Activated CD4-positive, alpha-beta T cell treated with anti-CD3 and anti-CD28 coated beads, Interleukin-2, amount 10 ng/mL, durations not matched to agents 24 days and 14 days (primary cell): Measurements from ENCODE around the gene HOXD8. TPM values are rescaled to one million over a fixed set of nuclear protein-coding genes. Genes with fewer than 3 reads are reported as not detected.

Experiments
- DNase-seq: peaks from one replicate; pipeline ENCODE4 v3.0.0; 2022
- H3K27ac Mint-ChIP-seq: one replicate; pipeline ENCODE4 v1.8.0; 2022; ENCODE audit warnings: mild to moderate bottlenecking, mixed read lengths
- H3K27me3 Mint-ChIP-seq: one replicate; pipeline ENCODE4 v1.8.0; 2022; ENCODE audit warnings: mixed read lengths
- H3K36me3 Mint-ChIP-seq: one replicate; pipeline ENCODE4 v1.8.0; 2022; ENCODE audit warnings: low read depth, mild to moderate bottlenecking, mixed read lengths
- H3K4me1 Mint-ChIP-seq: one replicate; pipeline ENCODE4 v1.8.0; 2021; ENCODE audit warnings: mixed read lengths
- H3K4me3 Mint-ChIP-seq: one replicate; pipeline ENCODE4 v1.8.0; 2022; ENCODE audit warnings: mild to moderate bottlenecking, moderate library complexity, mixed read lengths
- H3K9me3 Mint-ChIP-seq: one replicate; pipeline ENCODE4 v1.8.0; 2021; ENCODE audit warnings: mixed read lengths
- intact Hi-C: fragments of 100-400 bp; cut with micrococcal nuclease; formaldehyde crosslinking; loops from one replicate; pipeline ENCODE4 v1.15.1; 2023
- total RNA-seq: library from RNA; stranded (reverse); gene quantifications from 2 replicates; pipeline ENCODE4 v1.2.3, GENCODE V29; 2022

Gene HOXD8
- total RNA-seq, 1 donor from 2014 or later, result not detected

GRCh38 chr2:176121190-176122051 lies 8.1 kb upstream of the HOXD8 start:
- peaks cover 6% of the 10 kb centered on the region for H3K4me1 Mint-ChIP-seq

GRCh38 chr2:176122052-176122682 lies 7.3 kb upstream of the HOXD8 start:
- Mint-ChIP-seq H3K9me3 (peaks cover 4% of the 10 kb centered on the region), H3K4me1 (peaks cover 6% of the 10 kb centered on the region), H3K36me3 (peaks cover 6% of the 10 kb centered on the region), H3K27me3 (peaks cover 76% of the 10 kb centered on the region), H3K27ac (peak overlapping the region; percentile 60), H3K4me3 (no peak overlapping the region)
- intact Hi-C loops, result loop anchor here (2.0 kb wide), 1 partner anchor 43 kb away; no protein-coding TSS in a partner anchor
- DNase-seq, result no peak

More at GRCh38 chr2:176121190-176122051, 8.1 kb upstream of the HOXD8 start:
- peaks cover 77% of the 10 kb centered on the region for H3K27me3 Mint-ChIP-seq
- H3K9me3 Mint-ChIP-seq, result peaks cover 7% of the 10 kb centered on the region
- peaks cover 6% of the 10 kb centered on the region for H3K36me3 Mint-ChIP-seq
- no peak overlapping the region for H3K4me3 Mint-ChIP-seq
- no peak for DNase-seq
- H3K27ac Mint-ChIP-seq, result peak overlapping the region; percentile 53
- intact Hi-C loops, result loop anchor here (2.0 kb wide), 1 partner anchor 43 kb away; no protein-coding TSS in a partner anchor

GRCh38 chr2:176122683-176123410 lies 6.7 kb upstream of the HOXD8 start, which contains the start of gene HOXD9:
Gene HOXD9 (plus strand): TSS chr2:176122719. CDS start chr2:176122769, 50 bp downstream.
- peak within 1 kb of the TSS; percentile 82 for H3K27ac Mint-ChIP-seq
- peaks cover 79% of the 10 kb centered on the region for H3K27me3 Mint-ChIP-seq
- intact Hi-C loops, result loop anchor here (2.0 kb wide), 1 partner anchor 44 kb away; no protein-coding TSS in a partner anchor
- no peak for DNase-seq
- H3K36me3 Mint-ChIP-seq, result peaks cover 6% of the 10 kb centered on the region
- peaks cover 6% of the 10 kb centered on the region for H3K4me1 Mint-ChIP-seq
- H3K4me3 Mint-ChIP-seq, result no peak within 1 kb of the TSS
- H3K9me3 Mint-ChIP-seq, result peaks cover 4% of the 10 kb centered on the region

- no peak for DNase-seq
- H3K4me1 Mint-ChIP-seq, result peaks cover 9% of the 10 kb centered on the region
- H3K9me3 Mint-ChIP-seq, result peaks cover 4% of the 10 kb centered on the region
- intact Hi-C loops, result loop anchor here (2.0 kb wide), 1 partner anchor 45 kb away; no protein-coding TSS in a partner anchor
- no peak overlapping the region for H3K4me3 Mint-ChIP-seq
- H3K36me3 Mint-ChIP-seq, result peaks cover 6% of the 10 kb centered on the region
- H3K27ac Mint-ChIP-seq, result peak overlapping the region; percentile 82
- H3K27me3 Mint-ChIP-seq, result peaks cover 79% of the 10 kb centered on the region
These were observed 5.9 kb upstream of the HOXD8 start for GRCh38 chr2:176123411-176124109.

- intact Hi-C loops, result no loop called here
- H3K36me3 Mint-ChIP-seq, result peaks cover 3% of the 10 kb centered on the region
These were observed 5.2 kb upstream of the HOXD8 start for GRCh38 chr2:176124110-176124946.

GRCh38 chr2:176124947-176125771 lies 4.3 kb upstream of the HOXD8 start:
- Mint-ChIP-seq H3K36me3 (peaks cover 3% of the 10 kb centered on the region), H3K4me1 (peaks cover 7% of the 10 kb centered on the region), H3K27ac (peak overlapping the region; percentile 37), H3K4me3 (no peak overlapping the region), H3K9me3 (no peaks in the 10 kb centered on the region), H3K27me3 (peaks cover 72% of the 10 kb centered on the region)
- intact Hi-C loops, result loop anchor here (5.0 kb wide), 2 partner anchors 37 to 1037 kb away; no protein-coding TSS in a partner anchor
- DNase-seq, result no peak

More at GRCh38 chr2:176124110-176124946, 5.2 kb upstream of the HOXD8 start:
- H3K4me1 Mint-ChIP-seq, result peaks cover 7% of the 10 kb centered on the region
- peaks cover 80% of the 10 kb centered on the region for H3K27me3 Mint-ChIP-seq
- DNase-seq, result no peak
- no peak overlapping the region for H3K4me3 Mint-ChIP-seq
- peak overlapping the region; percentile 82 for H3K27ac Mint-ChIP-seq
- H3K9me3 Mint-ChIP-seq, result no peaks in the 10 kb centered on the region

- Mint-ChIP-seq H3K27me3 (peaks cover 68% of the 10 kb centered on the region), H3K4me3 (no peak overlapping the region), H3K27ac (no peak overlapping the region), H3K36me3 (peaks cover 3% of the 10 kb centered on the region), H3K9me3 (no peaks in the 10 kb centered on the region), H3K4me1 (peaks cover 7% of the 10 kb centered on the region)
- DNase-seq, result no peak
- intact Hi-C loops, result loop anchor here (2.0 to 5.0 kb wide), 4 partner anchors 37 to 1037 kb away; no protein-coding TSS in a partner anchor
These were observed 3.8 kb upstream of the HOXD8 start for GRCh38 chr2:176125772-176126054.

- Mint-ChIP-seq H3K27me3 (peaks cover 74% of the 10 kb centered on the region), H3K9me3 (no peaks in the 10 kb centered on the region)
These were observed 2.4 kb upstream of the HOXD8 start for GRCh38 chr2:176126929-176127773.

GRCh38 chr2:176127774-176128072 lies 1.8 kb upstream of the HOXD8 start:
- H3K36me3 Mint-ChIP-seq, result peaks cover 8% of the 10 kb centered on the region
- peaks cover 77% of the 10 kb centered on the region for H3K27me3 Mint-ChIP-seq
- no peak overlapping the region for H3K4me3 Mint-ChIP-seq
- intact Hi-C loops, result loop anchor here (1.0 to 5.0 kb wide), 7 partner anchors 17 to 1035 kb away; no protein-coding TSS in a partner anchor
- H3K9me3 Mint-ChIP-seq, result no peaks in the 10 kb centered on the region
- no peak overlapping the region for H3K27ac Mint-ChIP-seq
- peaks cover 12% of the 10 kb centered on the region for H3K4me1 Mint-ChIP-seq
- DNase-seq, result no peak

More at GRCh38 chr2:176126929-176127773, 2.4 kb upstream of the HOXD8 start:
- Mint-ChIP-seq H3K27ac (no peak overlapping the region), H3K4me3 (no peak overlapping the region), H3K4me1 (peaks cover 8% of the 10 kb centered on the region), H3K36me3 (peaks cover 8% of the 10 kb centered on the region)
- intact Hi-C loops, result loop anchor here (1.0 to 5.0 kb wide), 6 partner anchors 35 to 1035 kb away; no protein-coding TSS in a partner anchor
- peak; percentile 87 for DNase-seq

- peaks cover 83% of the 10 kb centered on the region for H3K27me3 Mint-ChIP-seq
- intact Hi-C loops, result loop anchor here (2.0 to 5.0 kb wide), 3 partner anchors 18 to 1034 kb away; no protein-coding TSS in a partner anchor
- DNase-seq, result no peak
- peak overlapping the region; percentile 15 for H3K4me3 Mint-ChIP-seq
- H3K9me3 Mint-ChIP-seq, result no peaks in the 10 kb centered on the region
- H3K36me3 Mint-ChIP-seq, result peaks cover 8% of the 10 kb centered on the region
- H3K4me1 Mint-ChIP-seq, result peaks cover 12% of the 10 kb centered on the region
- peak overlapping the region; percentile 77 for H3K27ac Mint-ChIP-seq
These were observed 1.1 kb upstream of the HOXD8 start for GRCh38 chr2:176128172-176128981.
